Gastrocnemius medialis (tissue), 4 donors: ENCODE results near the gene NDUFS4.

ENCODE experiments used
- CTCF ChIP-seq, 5 experiments: fragments of 450-650 bp in 3 of 5; fragments of 200-600 bp in 2 of 5; sonication (generic) in 2 of 5; IDR thresholded peaks in 4 of 5; conservative IDR thresholded peaks in 1 of 5; 1 replicate in 4 of 5; 2 replicates in 1 of 5; pipeline ENCODE4 v1.5.1; 2016 to 2019; ENCODE audit warnings: antibody characterized with exemption in 5 of 5, mild to moderate bottlenecking in 3 of 5, moderate library complexity in 3 of 5
- POLR2A ChIP-seq, 2 donors: fragments of 450-650 bp; IDR thresholded peaks; one replicate each; pipeline ENCODE4 v1.6.1; 2017; ENCODE audit warnings: antibody characterized with exemption in 2 of 2, mild to moderate bottlenecking in 2 of 2, moderate library complexity in 2 of 2

- TF ChIP-seq CTCF (IDR thresholded peaks at IDR 0.05 in 4 of 5, conservative IDR thresholded peaks at IDR 0.05 in 1 of 5), result no peak
- TF ChIP-seq POLR2A (IDR thresholded peaks at IDR 0.05), result no peak
Observed at GRCh38 chr5:53726121-53726520, 165.7 kb downstream of the NDUFS4 start.
